ENCODE measurements around the gene TIFAB. TPM values are rescaled to one million over a fixed set of nuclear protein-coding genes. Genes with fewer than 3 reads are reported as not detected.

The TIFAB gene
- total RNA-seq, 1 experiment from 2014 or later, result not detected

- H3K27me3 ChIP-seq (ENCODE audit: insufficient read depth, low read length), result no peaks in the 10 kb centered on the region
- peaks cover 13 to 15% of the 10 kb centered on the region in 2 experiments for H3K4me1 ChIP-seq (ENCODE audit: control insufficient read depth in 1 of 2, insufficient read depth in 2 of 2, low read length in 2 of 2)
- no peaks in the 10 kb centered on the region for H3K36me3 ChIP-seq (ENCODE audit: control insufficient read depth in 1 of 2, insufficient read depth in 2 of 2, low read length in 2 of 2)
- CTCF ChIA-PET, result no interaction called here
- BruUV-seq (replicated peaks), result no TSS peak
- TF ChIP-seq EZH2 (IDR thresholded peaks at IDR 0.05) (no peak), ZBTB33 (IDR thresholded peaks at IDR 0.05; ENCODE audit: extremely low read depth, insufficient replicate concordance, low read length) (no peak), EGR1 (IDR thresholded peaks at IDR 0.05; ENCODE audit: low read depth) (no peak), SRF (IDR thresholded peaks at IDR 0.05; ENCODE audit: low read depth) (no peak), POLR2A (IDR thresholded peaks at IDR 0.05; ENCODE audit: borderline replicate concordance, extremely low read depth, insufficient read depth, insufficient read length) (no peak), SP1 (IDR thresholded peaks at IDR 0.05; ENCODE audit: low read depth) (no peak), TCF7L2 (IDR thresholded peaks at IDR 0.05; ENCODE audit: borderline replicate concordance, extremely low read depth, insufficient read depth, insufficient read length) (no peak)
- no peak overlapping the region for H3K4me2 ChIP-seq (ENCODE audit: low read length)
- H3K79me2 ChIP-seq (ENCODE audit: insufficient read depth, low read length), result no peaks in the 10 kb centered on the region
- H3K9ac ChIP-seq (ENCODE audit: low read length), result no peak overlapping the region
- no peaks in the 10 kb centered on the region for H3K9me3 ChIP-seq (ENCODE audit: control insufficient read depth in 1 of 2, insufficient read depth in 1 of 2, low read depth in 1 of 2, low read length in 2 of 2)
- ATAC-seq, result no peak
- no peaks in the 10 kb centered on the region for H3K9me2 ChIP-seq (ENCODE audit: insufficient read depth)
- intact Hi-C loops (cut with micrococcal nuclease), result no loop called here
- H4K20me1 ChIP-seq (ENCODE audit: insufficient read depth), result no peaks in the 10 kb centered on the region
- no peak overlapping the region for H3K27ac ChIP-seq (ENCODE audit: low read depth, low read length)
- no peak overlapping the region for H3K4me3 ChIP-seq (replicated peaks in 1 of 2; ENCODE audit: low read depth in 1 of 2, low read length in 2 of 2)
- DNase-seq (ENCODE audit: low read depth, low spot score), result no peak
- RAD21 ChIA-PET (ENCODE audit: low non-redundant PET in 1 of 2, low total read pairs in 2 of 2, uncharacterized antibody in 2 of 2, unreplicated experiment in 2 of 2), result no interaction called here
- POLR2A ChIA-PET, result no interaction called here
- no peak overlapping the region for H2AFZ ChIP-seq (ENCODE audit: low read depth, low read length, poor library complexity, severe bottlenecking)
Measured at GRCh38 chr5:135484674-135485086, 32.5 kb upstream of the TIFAB start.

- intact Hi-C loops (cut with micrococcal nuclease), result no loop called here
- H3K9me3 ChIP-seq (ENCODE audit: control insufficient read depth in 1 of 2, insufficient read depth in 1 of 2, low read depth in 1 of 2, low read length in 2 of 2), result no peaks in the 10 kb centered on the region
- no peaks in the 10 kb centered on the region for H3K27me3 ChIP-seq (ENCODE audit: insufficient read depth, low read length)
- no peak overlapping the region for H3K4me2 ChIP-seq (ENCODE audit: low read length)
- no peak overlapping the region for H3K4me3 ChIP-seq (replicated peaks in 1 of 2; ENCODE audit: low read depth in 1 of 2, low read length in 2 of 2)
- ChIA-PET CTCF (no interaction called here), RAD21 (ENCODE audit: low non-redundant PET in 1 of 2, low total read pairs in 2 of 2, uncharacterized antibody in 2 of 2, unreplicated experiment in 2 of 2) (no interaction called here), POLR2A (no interaction called here)
- no peaks in the 10 kb centered on the region for H4K20me1 ChIP-seq (ENCODE audit: insufficient read depth)
- ATAC-seq, result no peak
- no peak for DNase-seq (ENCODE audit: low read depth, low spot score)
- no peaks in the 10 kb centered on the region for H3K36me3 ChIP-seq (ENCODE audit: control insufficient read depth in 1 of 2, insufficient read depth in 2 of 2, low read length in 2 of 2)
- BruUV-seq (replicated peaks), result no TSS peak
- H3K9ac ChIP-seq (ENCODE audit: low read length), result no peak overlapping the region
- H2AFZ ChIP-seq (ENCODE audit: low read depth, low read length, poor library complexity, severe bottlenecking), result no peak overlapping the region
- no peak overlapping the region for H3K27ac ChIP-seq (ENCODE audit: low read depth, low read length)
- H3K79me2 ChIP-seq (ENCODE audit: insufficient read depth, low read length), result no peaks in the 10 kb centered on the region
- H3K9me2 ChIP-seq (ENCODE audit: insufficient read depth), result no peaks in the 10 kb centered on the region
- TF ChIP-seq CBX3 (IDR thresholded peaks at IDR 0.05; ENCODE audit: low read depth) (no peak), POLR2A (IDR thresholded peaks at IDR 0.05; ENCODE audit: borderline replicate concordance, extremely low read depth, insufficient read depth, insufficient read length) (no peak), ELF1 (IDR thresholded peaks at IDR 0.05; ENCODE audit: borderline replicate concordance, low read depth) (no peak), MAX (IDR thresholded peaks at IDR 0.05) (no peak), SRF (IDR thresholded peaks at IDR 0.05; ENCODE audit: low read depth) (no peak), SIN3A (IDR thresholded peaks at IDR 0.05; ENCODE audit: low read depth) (no peak), TCF7L2 (IDR thresholded peaks at IDR 0.05; ENCODE audit: borderline replicate concordance, extremely low read depth, insufficient read depth, insufficient read length) (no peak), EZH2 (IDR thresholded peaks at IDR 0.05) (no peak)
- H3K4me1 ChIP-seq (ENCODE audit: control insufficient read depth in 1 of 2, insufficient read depth in 2 of 2, low read length in 2 of 2), result peaks cover 3 to 5% of the 10 kb centered on the region in 2 experiments; a peak in 3 of 4 replicates
Measured at GRCh38 chr5:135483254-135483653, 31.1 kb upstream of the TIFAB start.

Data from HCT116 (cell line).